HG03354 (cell line): ENCODE data around the gene IFNL2.

Experiments used
- ATAC-seq: cut with Tn5 transposase; IDR thresholded peaks from one replicate; pipeline ENCODE4 v1.9.1; 2021; ENCODE audit warnings: mild to moderate bottlenecking; ENCODE audit not compliant: unreplicated experiment, poor library complexity, severe bottlenecking

Gene IFNL2

GRCh38 chr19:39310558-39311311 lies 42.5 kb downstream of the IFNL2 start:
- no peak for ATAC-seq

DNA sequence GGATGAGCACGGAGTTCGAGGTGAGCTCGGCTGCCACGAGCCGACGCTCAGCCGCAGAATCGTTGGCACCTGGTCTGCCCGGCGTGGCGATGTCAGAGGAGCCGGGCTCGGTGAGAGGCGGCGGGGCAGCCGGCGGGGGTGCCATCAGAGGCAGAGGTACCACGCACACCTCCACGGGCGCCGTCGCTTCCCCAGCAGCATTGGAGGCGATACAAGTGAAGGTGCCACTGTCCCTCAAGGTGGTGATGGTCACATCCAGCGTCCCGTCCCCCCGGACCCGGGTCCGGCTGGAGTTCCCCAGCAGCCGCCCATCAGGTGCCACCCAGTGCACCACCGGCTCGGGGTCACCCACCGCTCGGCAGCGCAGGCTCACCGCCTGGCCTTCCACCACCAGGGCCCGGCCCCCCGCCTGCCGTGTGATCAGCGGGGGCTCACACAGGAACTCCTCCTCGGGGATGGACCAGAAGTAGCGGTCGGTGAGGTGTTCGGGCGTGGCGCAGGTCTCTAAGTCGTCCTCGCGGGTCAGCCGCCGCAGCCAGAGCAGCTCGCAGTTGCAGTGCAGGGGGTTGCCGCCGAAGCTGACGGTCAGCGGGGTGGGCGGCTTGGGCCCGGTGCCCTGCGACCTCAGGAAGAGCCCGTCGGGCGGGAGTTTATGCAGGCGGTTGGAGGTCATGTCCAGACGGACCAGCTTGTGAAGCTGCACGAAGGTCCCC lies 46.0 kb downstream of the IFNL2 start:
- no peak for ATAC-seq

DNA sequence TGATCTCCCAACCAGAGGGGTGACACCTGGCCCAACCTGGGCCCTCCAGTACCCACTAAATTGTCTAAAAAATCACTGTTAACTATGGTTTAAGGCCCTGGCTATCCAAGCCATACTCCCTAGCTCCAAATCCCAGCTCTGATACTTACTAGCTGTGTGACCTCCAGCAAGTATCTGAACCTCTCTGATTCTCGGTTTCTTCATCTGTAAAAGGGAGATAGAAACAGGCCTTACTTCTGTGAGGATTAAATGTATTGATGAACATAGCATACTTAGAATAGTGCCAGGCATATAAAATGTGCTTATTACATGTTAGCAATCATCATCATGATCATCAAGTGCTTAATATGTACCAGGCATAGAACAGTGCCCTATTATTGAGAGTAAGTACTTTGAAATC lies 47.7 kb downstream of the IFNL2 start:
- ATAC-seq = no peak

- ATAC-seq = no peak
Measured at GRCh38 chr19:39316627-39317321, 48.6 kb downstream of the IFNL2 start.

- no peak for ATAC-seq
Measured at GRCh38 chr19:39317476-39317875, 49.3 kb downstream of the IFNL2 start.

DNA sequence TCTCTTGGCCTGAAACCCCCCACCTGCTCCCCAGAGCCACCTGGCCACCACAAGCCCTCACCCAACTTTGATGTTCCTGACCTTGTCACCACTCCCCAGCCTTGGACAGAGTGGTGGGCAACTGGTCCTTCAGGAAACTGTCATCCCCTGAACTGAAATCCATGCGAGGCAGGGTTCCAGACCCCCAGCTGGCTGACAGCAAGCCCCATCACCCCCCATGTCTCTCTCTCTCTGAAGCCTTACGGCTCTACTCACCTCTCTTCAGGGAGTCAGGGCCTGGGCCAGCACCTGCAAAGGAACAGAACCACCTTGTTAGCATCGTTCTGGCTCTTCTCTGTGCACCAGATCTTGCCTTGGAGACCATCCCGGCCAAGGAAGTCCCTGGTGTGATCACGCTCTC lies 49.9 kb downstream of the IFNL2 start:
- ATAC-seq = no peak

GRCh38 chr19:39318690-39319089 lies 50.5 kb downstream of the IFNL2 start:
- no peak for ATAC-seq

- ATAC-seq = no peak
Measured at GRCh38 chr19:39319098-39319891, 51.1 kb downstream of the IFNL2 start.
